DND-41 (cell line): ENCODE results near the gene DNAJC16.

Experiments
- CTCF ChIP-seq: IDR thresholded peaks from 2 replicates; pipeline ENCODE4 v1.5.1; 2012; ENCODE audit warnings: borderline replicate concordance, low read length, moderate library complexity, mild to moderate bottlenecking; ENCODE audit not compliant: poor library complexity, severe bottlenecking; ENCODE audit errors: extremely low read depth
- EZH2 ChIP-seq: IDR thresholded peaks from 3 replicates; pipeline ENCODE4 v1.6.1; 2012; ENCODE audit warnings: borderline replicate concordance, low read depth, mild to moderate bottlenecking, moderate library complexity, low read length, inconsistent platforms; ENCODE audit not compliant: severe bottlenecking

- TF ChIP-seq CTCF = no peak
- TF ChIP-seq EZH2 = no peak
Measured at GRCh38 chr1:15543589-15544568, 17.2 kb downstream of the DNAJC16 start.
